B cell (primary cell): ENCODE data around the gene DENND1A. TPM values are rescaled to one million over a fixed set of nuclear protein-coding genes. Genes with fewer than 3 reads are reported as not detected.

Experiments
- ATAC-seq: fragments of 200-7000 bp; cut with Tn5 transposase; one replicate; pipeline ENCODE4 v1.10.0; 2021; ENCODE audit warnings: low read depth, mild to moderate bottlenecking, moderate number of reproducible peaks, moderate library complexity
- CTCF ChIA-PET: fragments of 350-600 bp; sonication (Branson Sonifier 250); formaldehyde crosslinking; loops from one replicate; lab custom pipeline; 2021; ENCODE audit warnings: antibody characterized with exemption, inconsistent platforms; lab: Charles Lee
- POLR2A ChIA-PET: fragments of 350-600 bp; sonication (Branson Sonifier 250); formaldehyde crosslinking; loops from one replicate; lab custom pipeline; 2021; ENCODE audit warnings: antibody characterized with exemption; lab: Charles Lee
- DNase-seq: peaks from one replicate; pipeline ENCODE4 v3.0.0; 2013
- H2AFZ ChIP-seq: 2 replicates; pipeline ENCODE4 v1.6.1; 2012; ENCODE audit warnings: mild to moderate bottlenecking, low read depth, low read length; ENCODE audit not compliant: insufficient read depth, poor library complexity, severe bottlenecking
- H3K27ac ChIP-seq, 2 donors: 1 replicate in 1 of 2; 2 replicates in 1 of 2; pipeline ENCODE4 v1.5.1; 2012 to 2013; ENCODE audit warnings: low read length in 2 of 2, mild to moderate bottlenecking in 2 of 2, moderate library complexity in 1 of 2
- H3K27me3 ChIP-seq, 4 experiments: fragments of 200-600 bp in 1 of 4; sonication (generic) in 1 of 4; replicated peaks in 1 of 4; 1 replicate in 2 of 4; 2 replicates in 2 of 4; pipeline versions ENCODE4 v1.6.1 to v1.7.0; 2013 to 2016; ENCODE audit warnings: low read length in 3 of 4, mild to moderate bottlenecking in 2 of 4, mixed read lengths in 1 of 4, moderate library complexity in 1 of 4; ENCODE audit not compliant: insufficient read depth in 4 of 4, control insufficient read depth in 3 of 4; ENCODE audit errors: control extremely low read depth in 1 of 4
- H3K36me3 ChIP-seq, 2 experiments: replicated peaks in 1 of 2; 1 replicate in 1 of 2; 2 replicates in 1 of 2; pipeline versions ENCODE4 v1.6.1 to v1.7.1; 2013; ENCODE audit warnings: low read length in 1 of 2; ENCODE audit not compliant: insufficient read depth in 2 of 2, control insufficient read depth in 1 of 2; ENCODE audit errors: control extremely low read depth in 1 of 2, extremely low read depth in 1 of 2
- H3K4me1 ChIP-seq, 2 donors: fragments of 200-600 bp in 1 of 2; sonication (generic) in 1 of 2; 1 replicate in 1 of 2; 2 replicates in 1 of 2; pipeline versions ENCODE4 v1.5.1 to v1.6.1; 2013 to 2017; ENCODE audit warnings: low read length in 2 of 2; ENCODE audit not compliant: control insufficient read depth in 2 of 2, insufficient read depth in 2 of 2
- H3K4me2 ChIP-seq: replicated peaks from 2 replicates; pipeline ENCODE3; 2012; ENCODE audit warnings: mild to moderate bottlenecking, low read depth, low read length; ENCODE audit not compliant: poor library complexity, severe bottlenecking
- H3K4me3 ChIP-seq, 5 experiments: fragments of 200-600 bp in 1 of 5; sonication (generic) in 1 of 5; 1 replicate in 3 of 5; 2 replicates in 2 of 5; pipeline versions ENCODE4 v1.5.1 to v1.7.0; 2011 to 2016; ENCODE audit warnings: low read length in 4 of 5, mild to moderate bottlenecking in 4 of 5, low read depth in 2 of 5, control low read depth in 1 of 5, moderate library complexity in 1 of 5; ENCODE audit not compliant: insufficient read depth in 1 of 5; ENCODE audit errors: control extremely low read depth in 1 of 5, extremely low read depth in 1 of 5
- H3K79me2 ChIP-seq: fragments of 200-600 bp; sonication (generic); one replicate; pipeline ENCODE4 v1.6.0; 2016; ENCODE audit warnings: low read length; ENCODE audit not compliant: control insufficient read depth, insufficient read depth
- H3K9ac ChIP-seq: fragments of 200-600 bp; sonication (generic); 2 replicates; pipeline ENCODE4 v1.6.1; 2017; ENCODE audit warnings: mild to moderate bottlenecking, low read length, moderate library complexity
- H3K9me3 ChIP-seq, 3 donors: one replicate each; pipeline versions ENCODE4 v1.6.1 to v1.7.1; 2013; ENCODE audit warnings: low read length in 2 of 3; ENCODE audit not compliant: control insufficient read depth in 2 of 3, insufficient read depth in 1 of 3; ENCODE audit errors: control extremely low read depth in 1 of 3
- H4K20me1 ChIP-seq: 2 replicates; pipeline ENCODE4 v1.6.0; 2012; ENCODE audit warnings: mild to moderate bottlenecking, low read length; ENCODE audit not compliant: insufficient read depth, control insufficient read depth, poor library complexity, severe bottlenecking
- H3K27ac Mint-ChIP-seq: one replicate; pipeline ENCODE4 v1.8.0; 2021; ENCODE audit warnings: mixed read lengths
- H3K27me3 Mint-ChIP-seq: one replicate; pipeline ENCODE4 v1.8.0; 2021; ENCODE audit warnings: mixed read lengths
- H3K4me1 Mint-ChIP-seq: one replicate; pipeline ENCODE4 v1.8.0; 2021; ENCODE audit warnings: mixed read lengths
- H3K4me3 Mint-ChIP-seq: one replicate; pipeline ENCODE4 v1.8.0; 2021; ENCODE audit warnings: mixed read lengths
- H3K9me3 Mint-ChIP-seq: one replicate; pipeline ENCODE4 v1.8.0; 2022; ENCODE audit warnings: mixed read lengths; ENCODE audit not compliant: insufficient read depth
- CTCF ChIP-seq: fragments of 200-600 bp; IDR thresholded peaks from one replicate; pipeline ENCODE4 v1.8.0; 2022; ENCODE audit warnings: antibody characterized with exemption, mild to moderate bottlenecking
- EZH2 ChIP-seq: IDR thresholded peaks from 2 replicates; pipeline ENCODE4 v1.6.1; 2012; ENCODE audit warnings: borderline replicate concordance, low read depth, mild to moderate bottlenecking, moderate library complexity, low read length; ENCODE audit not compliant: insufficient read depth, poor library complexity, severe bottlenecking
- WGBS: methylation state at CpG from one replicate; pipeline ENCODE4 v1.1.5; 2013; ENCODE audit warnings: missing lambda C conversion rate; ENCODE audit not compliant: insufficient coverage; 5-methylcytosine and 5-hydroxymethylcytosine counted together
- intact Hi-C: fragments of 100-400 bp; cut with micrococcal nuclease; formaldehyde crosslinking; loops from one replicate; pipeline ENCODE4 v1.10.0; 2022
- polyA plus RNA-seq: library from polyadenylated mRNA; depleted of rRNA; stranded (reverse); fragments of >200 nt; gene quantifications from 2 replicates; pipeline ENCODE4 v1.2.3, GENCODE V29; 2012
- total RNA-seq, 2 donors: library from RNA; stranded (reverse); fragments of 120-200 nt in 1 of 2; gene quantifications; 1 replicate in 1 of 2; 2 replicates in 1 of 2; pipeline versions ENCODE4 v1.2.3 to v1.2.4, GENCODE V29; 2013 to 2022

The DENND1A gene
- total and polyA plus RNA-seq, 2 donors (not counting 1 experiment from before 2014, with no cell fraction given), result 10.8 to 26.0 TPM

GRCh38 chr9:123727332-123727731, 202.6 kb downstream of the DENND1A start:
- H3K9me3 ChIP-seq, result peaks cover 0 to 18% (median 7%) of the 10 kb centered on the region in 3 donors
- no peak overlapping the region for H2AFZ ChIP-seq
- CTCF ChIA-PET, result no interaction called here
- WGBS, result no CpG with 5 or more reads among the region's 1 CpG
- Mint-ChIP-seq H3K4me3 (no peak overlapping the region), H3K27me3 (no peaks in the 10 kb centered on the region), H3K27ac (no peak overlapping the region), H3K9me3 (peaks cover 2% of the 10 kb centered on the region), H3K4me1 (peaks cover 2% of the 10 kb centered on the region)
- POLR2A ChIA-PET, result no interaction called here
- H4K20me1 ChIP-seq, result no peaks in the 10 kb centered on the region
- H3K4me1 ChIP-seq, result no peaks in the 10 kb centered on the region
- DNase-seq (no peak), ATAC-seq (no peak)
- no peaks in the 10 kb centered on the region for H3K27me3 ChIP-seq
- no peak overlapping the region for H3K4me3 ChIP-seq
- intact Hi-C loops, result no loop called here
- H3K36me3 ChIP-seq, result no peaks in the 10 kb centered on the region
- no peak overlapping the region for H3K27ac ChIP-seq
- H3K79me2 ChIP-seq, result peaks cover 9% of the 10 kb centered on the region
- no peak for TF ChIP-seq CTCF
- no peak for TF ChIP-seq EZH2
- H3K4me2 ChIP-seq, result no peak overlapping the region
- no peak overlapping the region for H3K9ac ChIP-seq

- no peak overlapping the region for H3K27ac ChIP-seq
- ATAC-seq, result no peak
- no peaks in the 10 kb centered on the region for H3K27me3 ChIP-seq
- TF ChIP-seq EZH2 (no peak), CTCF (no peak)
- no peak overlapping the region for H3K4me2 ChIP-seq
- WGBS, result 95% methylated on average over 7 of the region's 8 CpGs
- H3K4me3 Mint-ChIP-seq, result no peak overlapping the region
- intact Hi-C loops, result no loop called here
- peaks cover 0 to 26% (median 10%) of the 10 kb centered on the region in 3 donors for H3K9me3 ChIP-seq
- no peaks in the 10 kb centered on the region for H4K20me1 ChIP-seq
- no peak overlapping the region for H3K27ac Mint-ChIP-seq
- no peaks in the 10 kb centered on the region for H3K36me3 ChIP-seq
- ChIA-PET CTCF (interaction anchor here (0.9 to 1.0 kb wide), 2 partner anchors 9 to 161 kb away, joined by 3 to 5 read pairs; no protein-coding TSS in a partner anchor), POLR2A (no interaction called here)
- H3K27me3 Mint-ChIP-seq, result no peaks in the 10 kb centered on the region
- H3K4me3 ChIP-seq, result no peak overlapping the region
- peaks cover 7% of the 10 kb centered on the region for H3K9me3 Mint-ChIP-seq
- no peak overlapping the region for H2AFZ ChIP-seq
- no peak for DNase-seq
- no peaks in the 10 kb centered on the region for H3K4me1 ChIP-seq
- no peaks in the 10 kb centered on the region for H3K4me1 Mint-ChIP-seq
- no peak overlapping the region for H3K9ac ChIP-seq
- peaks cover 9% of the 10 kb centered on the region for H3K79me2 ChIP-seq
Measured at GRCh38 chr9:123725389-123725788, 204.5 kb downstream of the DENND1A start.
